SK-N-SH treated with all-trans-retinoic acid at 6 μM for 48 hours (cell line): Measurements from ENCODE around the gene PCMTD2.

ENCODE experiments used
- ATAC-seq: fragments of 200-7000 bp; cut with Tn5 transposase; 3 replicates; pipeline ENCODE4 v1.9.1; 2020; ENCODE audit warnings: mild to moderate bottlenecking, moderate library complexity
- ARNTL ChIP-seq: fragments of 450-650 bp; formaldehyde crosslinking; IDR thresholded peaks from 2 replicates; pipeline ENCODE4 v1.5.0; 2020; ENCODE audit warnings: low read depth, mild to moderate bottlenecking, moderate library complexity, borderline replicate concordance
- BACH2 ChIP-seq: fragments of 250-450 bp; sonication (Bioruptor Pico); IDR thresholded peaks from 2 replicates; pipeline ENCODE4 v1.9.0; 2021; ENCODE audit warnings: mild to moderate bottlenecking, borderline replicate concordance
- CSDC2 ChIP-seq: fragments of 250-450 bp; sonication (Bioruptor Pico); IDR thresholded peaks from 2 replicates; pipeline ENCODE4 v1.5.0; 2020; ENCODE audit warnings: mild to moderate bottlenecking, moderate library complexity
- ESRRG ChIP-seq: fragments of 250-450 bp; sonication (Bioruptor Pico); IDR thresholded peaks from 2 replicates; pipeline ENCODE4 v1.6.1; 2021; ENCODE audit warnings: mild to moderate bottlenecking
- ISL1 ChIP-seq: fragments of 250-450 bp; sonication (Bioruptor Pico); IDR thresholded peaks from 2 replicates; pipeline ENCODE4 v2.1.2; 2022; ENCODE audit warnings: mild to moderate bottlenecking, moderate library complexity
- OSR1 ChIP-seq: fragments of 250-450 bp; sonication (Bioruptor Pico); IDR thresholded peaks from 2 replicates; pipeline ENCODE4 v1.8.0; 2022; ENCODE audit warnings: moderate library complexity, mild to moderate bottlenecking, inconsistent platforms
- PPARA ChIP-seq: fragments of 250-450 bp; sonication (Bioruptor Pico); IDR thresholded peaks from 2 replicates; pipeline ENCODE4 v1.5.0; 2020; ENCODE audit warnings: mild to moderate bottlenecking, borderline replicate concordance
- TCF4 ChIP-seq: fragments of 250-450 bp; sonication (Bioruptor Pico); IDR thresholded peaks from 2 replicates; pipeline ENCODE4 v1.8.0; 2021; ENCODE audit warnings: mild to moderate bottlenecking, moderate library complexity, borderline replicate concordance
- TOX ChIP-seq: fragments of 250-450 bp; sonication (Bioruptor Pico); IDR thresholded peaks from 2 replicates; pipeline ENCODE4 v1.8.0; 2021; ENCODE audit warnings: mild to moderate bottlenecking, moderate library complexity, borderline replicate concordance
- ZFP3 ChIP-seq: fragments of 250-450 bp; sonication (Bioruptor Pico); IDR thresholded peaks from 2 replicates; pipeline ENCODE4 v1.5.0; 2020; ENCODE audit warnings: mild to moderate bottlenecking, moderate library complexity
- ZFP30 ChIP-seq: fragments of 450-650 bp; formaldehyde crosslinking; IDR thresholded peaks from 2 replicates; pipeline ENCODE4 v1.5.0; 2022; ENCODE audit warnings: mild to moderate bottlenecking, moderate library complexity
- ZNF565 ChIP-seq: fragments of 450-650 bp; formaldehyde crosslinking; conservative IDR thresholded peaks from 2 replicates; pipeline ENCODE4 v1.5.0; 2020; ENCODE audit warnings: low read depth, mild to moderate bottlenecking, moderate library complexity
- ZNF70 ChIP-seq: fragments of 450-650 bp; formaldehyde crosslinking; IDR thresholded peaks from 2 replicates; pipeline ENCODE4 v1.5.0; 2020; ENCODE audit warnings: mild to moderate bottlenecking, moderate library complexity
- ZNF8 ChIP-seq: fragments of 450-650 bp; formaldehyde crosslinking; IDR thresholded peaks from 2 replicates; pipeline ENCODE4 v1.5.0; 2020; ENCODE audit warnings: mild to moderate bottlenecking, moderate library complexity
- TF ChIP-seq, protein P1 (sequence below): fragments of 250-450 bp; sonication (Bioruptor Pico); IDR thresholded peaks from 2 replicates; pipeline ENCODE4 v1.5.1; 2021; ENCODE audit warnings: mild to moderate bottlenecking, moderate library complexity
- TF ChIP-seq, protein P2 (sequence below): fragments of 250-450 bp; sonication (Bioruptor Pico); IDR thresholded peaks from 2 replicates; pipeline ENCODE4 v1.5.0; 2020; ENCODE audit warnings: mild to moderate bottlenecking, moderate library complexity
- TF ChIP-seq, protein P3 (sequence below): fragments of 250-450 bp; sonication (Bioruptor Pico); IDR thresholded peaks from 2 replicates; pipeline ENCODE4 v1.8.0; 2020; ENCODE audit warnings: mild to moderate bottlenecking, moderate library complexity, borderline replicate concordance
- TF ChIP-seq, protein P4 (sequence below): fragments of 250-450 bp; sonication (Bioruptor Pico); IDR thresholded peaks from 2 replicates; pipeline ENCODE4 v1.5.1; 2020; ENCODE audit warnings: low read depth, mild to moderate bottlenecking, moderate library complexity

PCMTD2 gene

DNA sequence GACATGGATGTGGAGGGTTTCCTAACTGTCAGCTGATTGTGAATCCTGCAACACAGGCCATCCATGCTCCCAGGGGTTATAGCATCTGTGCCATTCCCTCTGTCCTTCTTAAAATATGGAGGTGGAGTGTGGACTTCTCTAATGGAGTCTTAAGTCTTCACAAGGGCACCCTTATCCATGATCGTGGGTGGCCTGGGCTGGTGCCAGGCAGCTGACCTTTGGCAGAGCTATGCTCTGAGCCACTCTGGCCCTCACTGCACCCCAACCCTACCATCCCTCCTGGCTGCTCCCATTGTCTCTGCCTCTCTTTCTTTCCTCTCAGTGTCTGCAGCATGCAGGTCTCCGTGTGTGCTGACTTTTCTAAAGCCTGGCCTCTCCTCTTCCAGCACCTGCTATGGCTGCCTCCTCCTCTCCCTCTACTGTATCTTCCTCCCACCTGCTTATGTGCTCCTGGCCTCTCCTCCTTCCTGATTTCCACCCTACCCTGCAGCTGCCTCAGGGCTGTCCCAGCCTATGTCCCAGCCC lies 11.2 kb upstream of the PCMTD2 start:
- ATAC-seq, result no peak
- TF ChIP-seq ZNF8 (CRISPR knock-in tag), result no peak
- TF ChIP-seq, all 23 proteins: peak for 0

DNA sequence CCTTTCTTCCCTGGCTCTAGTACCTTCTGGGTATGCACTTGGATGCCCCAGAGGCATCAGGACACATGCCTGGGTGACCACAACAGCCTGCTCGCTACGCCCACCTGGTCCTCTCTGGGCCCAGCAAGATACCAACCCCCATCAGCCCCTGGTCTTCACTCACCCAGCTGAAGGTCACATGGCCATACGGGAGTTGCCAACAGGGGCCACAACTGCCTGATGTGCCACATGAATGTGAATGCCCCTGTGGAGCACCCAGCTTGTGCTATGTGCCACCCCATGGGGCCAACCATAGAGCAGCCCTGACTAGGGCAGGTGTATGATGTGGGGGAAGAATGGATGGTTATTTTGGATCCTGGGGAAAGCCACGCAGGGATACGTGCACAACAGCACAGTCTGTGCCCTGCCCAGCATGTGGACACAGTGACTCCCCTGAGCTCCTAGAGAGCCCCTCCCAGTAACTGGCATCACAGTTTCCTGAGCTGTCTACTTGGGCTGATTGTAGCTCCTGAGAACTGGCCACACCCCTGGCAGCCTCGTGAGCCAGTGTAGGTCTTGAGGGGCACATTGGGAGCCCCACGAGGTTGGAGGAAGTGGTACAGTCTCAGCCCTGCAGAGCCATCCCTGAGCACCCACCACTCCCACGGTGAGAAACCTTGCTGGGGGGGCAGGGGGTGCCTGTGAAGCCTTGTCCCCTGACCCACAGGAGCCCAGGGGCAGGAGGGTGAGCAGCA lies 10.5 kb upstream of the PCMTD2 start:
- no peak for ATAC-seq
- no peak for TF ChIP-seq OSR1 (CRISPR knock-in tag)
- TF ChIP-seq, protein P1, sequence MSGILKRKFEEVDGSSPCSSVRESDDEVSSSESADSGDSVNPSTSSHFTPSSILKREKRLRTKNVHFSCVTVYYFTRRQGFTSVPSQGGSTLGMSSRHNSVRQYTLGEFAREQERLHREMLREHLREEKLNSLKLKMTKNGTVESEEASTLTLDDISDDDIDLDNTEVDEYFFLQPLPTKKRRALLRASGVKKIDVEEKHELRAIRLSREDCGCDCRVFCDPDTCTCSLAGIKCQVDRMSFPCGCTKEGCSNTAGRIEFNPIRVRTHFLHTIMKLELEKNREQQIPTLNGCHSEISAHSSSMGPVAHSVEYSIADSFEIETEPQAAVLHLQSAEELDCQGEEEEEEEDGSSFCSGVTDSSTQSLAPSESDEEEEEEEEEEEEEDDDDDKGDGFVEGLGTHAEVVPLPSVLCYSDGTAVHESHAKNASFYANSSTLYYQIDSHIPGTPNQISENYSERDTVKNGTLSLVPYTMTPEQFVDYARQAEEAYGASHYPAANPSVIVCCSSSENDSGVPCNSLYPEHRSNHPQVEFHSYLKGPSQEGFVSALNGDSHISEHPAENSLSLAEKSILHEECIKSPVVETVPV (CRISPR knock-in tag), result no peak
- no peak for TF ChIP-seq ZNF8 (CRISPR knock-in tag)
- no peak for TF ChIP-seq CSDC2 (CRISPR knock-in tag)
- TF ChIP-seq PPARA (CRISPR knock-in tag), result no peak
- no peak for TF ChIP-seq ARNTL (CRISPR knock-in tag)
- TF ChIP-seq ZNF70 (CRISPR knock-in tag), result no peak
- TF ChIP-seq, protein P2, sequence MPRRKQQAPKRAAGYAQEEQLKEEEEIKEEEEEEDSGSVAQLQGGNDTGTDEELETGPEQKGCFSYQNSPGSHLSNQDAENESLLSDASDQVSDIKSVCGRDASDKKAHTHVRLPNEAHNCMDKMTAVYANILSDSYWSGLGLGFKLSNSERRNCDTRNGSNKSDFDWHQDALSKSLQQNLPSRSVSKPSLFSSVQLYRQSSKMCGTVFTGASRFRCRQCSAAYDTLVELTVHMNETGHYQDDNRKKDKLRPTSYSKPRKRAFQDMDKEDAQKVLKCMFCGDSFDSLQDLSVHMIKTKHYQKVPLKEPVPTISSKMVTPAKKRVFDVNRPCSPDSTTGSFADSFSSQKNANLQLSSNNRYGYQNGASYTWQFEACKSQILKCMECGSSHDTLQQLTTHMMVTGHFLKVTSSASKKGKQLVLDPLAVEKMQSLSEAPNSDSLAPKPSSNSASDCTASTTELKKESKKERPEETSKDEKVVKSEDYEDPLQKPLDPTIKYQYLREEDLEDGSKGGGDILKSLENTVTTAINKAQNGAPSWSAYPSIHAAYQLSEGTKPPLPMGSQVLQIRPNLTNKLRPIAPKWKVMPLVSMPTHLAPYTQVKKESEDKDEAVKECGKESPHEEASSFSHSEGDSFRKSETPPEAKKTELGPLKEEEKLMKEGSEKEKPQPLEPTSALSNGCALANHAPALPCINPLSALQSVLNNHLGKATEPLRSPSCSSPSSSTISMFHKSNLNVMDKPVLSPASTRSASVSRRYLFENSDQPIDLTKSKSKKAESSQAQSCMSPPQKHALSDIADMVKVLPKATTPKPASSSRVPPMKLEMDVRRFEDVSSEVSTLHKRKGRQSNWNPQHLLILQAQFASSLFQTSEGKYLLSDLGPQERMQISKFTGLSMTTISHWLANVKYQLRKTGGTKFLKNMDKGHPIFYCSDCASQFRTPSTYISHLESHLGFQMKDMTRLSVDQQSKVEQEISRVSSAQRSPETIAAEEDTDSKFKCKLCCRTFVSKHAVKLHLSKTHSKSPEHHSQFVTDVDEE (CRISPR knock-in tag), result no peak

DNA sequence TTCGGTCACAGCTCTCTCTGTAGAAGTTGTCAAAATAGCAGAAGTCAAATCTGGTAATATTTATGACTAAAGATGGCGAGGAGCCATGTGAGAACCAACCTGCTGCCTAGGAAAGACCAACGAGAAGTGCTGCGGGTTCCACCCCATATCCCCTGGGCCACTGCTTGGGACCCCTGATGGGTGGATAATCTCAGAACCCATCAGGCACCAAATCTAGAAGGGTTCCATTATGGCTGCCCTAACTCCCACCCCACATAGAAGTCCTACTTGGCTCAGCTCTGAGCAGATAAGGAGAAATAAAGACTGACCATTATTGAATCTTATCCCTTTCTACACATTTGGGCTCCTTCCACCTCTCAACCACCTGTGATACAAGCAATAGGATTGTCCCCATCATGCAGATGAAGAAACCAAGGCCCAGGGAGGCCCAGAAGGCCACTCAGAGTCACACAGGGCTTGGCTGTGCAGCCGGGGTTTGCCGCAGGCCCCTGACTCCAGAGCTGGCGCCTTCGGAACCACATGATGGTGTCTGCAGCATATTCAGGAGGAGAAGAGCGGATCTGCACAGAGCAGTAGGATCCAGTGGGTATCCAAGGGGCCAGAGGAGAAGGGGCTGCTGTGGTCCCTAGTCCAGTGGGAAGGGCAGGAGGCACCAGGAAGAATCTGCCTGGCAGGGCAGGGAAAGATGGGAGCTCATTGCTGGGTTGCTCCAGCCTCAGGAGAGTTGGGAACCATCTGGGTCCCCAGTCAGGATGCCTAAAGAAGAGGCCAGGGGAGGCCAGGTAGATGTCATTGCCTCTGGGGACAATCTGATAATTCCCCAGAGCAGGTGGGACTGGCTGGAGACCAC lies 9.6 kb upstream of the PCMTD2 start:
- ATAC-seq, result no peak
- TF ChIP-seq ZNF565 (no peak), ISL1 (CRISPR knock-in tag) (no peak), ESRRG (CRISPR knock-in tag) (no peak), BACH2 (CRISPR knock-in tag) (no peak), ZFP30 (CRISPR knock-in tag) (no peak)
- TF ChIP-seq, protein P3, sequence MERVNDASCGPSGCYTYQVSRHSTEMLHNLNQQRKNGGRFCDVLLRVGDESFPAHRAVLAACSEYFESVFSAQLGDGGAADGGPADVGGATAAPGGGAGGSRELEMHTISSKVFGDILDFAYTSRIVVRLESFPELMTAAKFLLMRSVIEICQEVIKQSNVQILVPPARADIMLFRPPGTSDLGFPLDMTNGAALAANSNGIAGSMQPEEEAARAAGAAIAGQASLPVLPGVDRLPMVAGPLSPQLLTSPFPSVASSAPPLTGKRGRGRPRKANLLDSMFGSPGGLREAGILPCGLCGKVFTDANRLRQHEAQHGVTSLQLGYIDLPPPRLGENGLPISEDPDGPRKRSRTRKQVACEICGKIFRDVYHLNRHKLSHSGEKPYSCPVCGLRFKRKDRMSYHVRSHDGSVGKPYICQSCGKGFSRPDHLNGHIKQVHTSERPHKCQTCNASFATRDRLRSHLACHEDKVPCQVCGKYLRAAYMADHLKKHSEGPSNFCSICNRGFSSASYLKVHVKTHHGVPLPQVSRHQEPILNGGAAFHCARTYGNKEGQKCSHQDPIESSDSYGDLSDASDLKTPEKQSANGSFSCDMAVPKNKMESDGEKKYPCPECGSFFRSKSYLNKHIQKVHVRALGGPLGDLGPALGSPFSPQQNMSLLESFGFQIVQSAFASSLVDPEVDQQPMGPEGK (CRISPR knock-in tag), result no peak

DNA sequence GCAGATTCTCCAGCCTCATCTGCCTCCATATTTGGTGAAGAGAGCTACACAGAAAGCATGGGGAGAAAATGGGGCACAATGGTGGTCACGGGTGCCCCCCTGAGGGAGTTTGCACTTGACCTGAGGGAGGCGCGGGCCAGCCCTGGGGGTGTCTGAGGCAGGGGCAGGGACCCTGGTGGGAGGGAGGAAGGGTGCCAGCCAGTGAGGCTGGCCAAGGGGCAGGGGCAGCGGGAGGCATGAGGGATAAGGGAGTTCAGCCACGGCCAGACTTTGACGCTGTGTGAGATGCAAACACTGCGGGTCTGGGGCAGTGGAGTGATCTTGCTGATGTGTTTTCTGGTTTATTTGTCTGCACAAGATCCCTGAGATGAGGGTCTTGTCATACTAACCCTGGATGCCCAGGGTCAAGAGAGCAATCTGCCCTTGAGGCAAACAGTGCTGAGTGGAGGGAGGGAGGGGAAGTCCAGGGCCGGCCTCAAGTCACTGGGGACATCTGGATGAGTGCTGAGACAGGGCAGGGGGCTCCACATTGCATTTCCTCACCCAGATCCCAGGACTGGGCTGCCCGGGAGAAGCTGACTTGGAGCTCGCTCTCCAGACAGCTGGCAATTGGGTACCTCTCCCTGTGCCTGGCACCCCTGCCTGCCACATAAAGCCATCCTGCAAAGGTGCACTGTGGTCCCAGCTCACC lies 8.8 kb upstream of the PCMTD2 start:
- ATAC-seq, result no peak
- TF ChIP-seq TOX (CRISPR knock-in tag) (no peak), ISL1 (CRISPR knock-in tag) (no peak), CSDC2 (CRISPR knock-in tag) (no peak), ZNF70 (CRISPR knock-in tag) (no peak), ZFP3 (CRISPR knock-in tag) (no peak), ZNF8 (CRISPR knock-in tag) (no peak), TCF4 (CRISPR knock-in tag) (no peak)
- TF ChIP-seq, protein P2 (CRISPR knock-in tag), result no peak
- TF ChIP-seq, protein P3 (CRISPR knock-in tag), result no peak
- TF ChIP-seq, protein P4, sequence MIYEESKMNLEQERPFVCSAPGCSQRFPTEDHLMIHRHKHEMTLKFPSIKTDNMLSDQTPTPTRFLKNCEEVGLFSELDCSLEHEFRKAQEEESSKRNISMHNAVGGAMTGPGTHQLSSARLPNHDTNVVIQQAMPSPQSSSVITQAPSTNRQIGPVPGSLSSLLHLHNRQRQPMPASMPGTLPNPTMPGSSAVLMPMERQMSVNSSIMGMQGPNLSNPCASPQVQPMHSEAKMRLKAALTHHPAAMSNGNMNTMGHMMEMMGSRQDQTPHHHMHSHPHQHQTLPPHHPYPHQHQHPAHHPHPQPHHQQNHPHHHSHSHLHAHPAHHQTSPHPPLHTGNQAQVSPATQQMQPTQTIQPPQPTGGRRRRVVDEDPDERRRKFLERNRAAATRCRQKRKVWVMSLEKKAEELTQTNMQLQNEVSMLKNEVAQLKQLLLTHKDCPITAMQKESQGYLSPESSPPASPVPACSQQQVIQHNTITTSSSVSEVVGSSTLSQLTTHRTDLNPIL (CRISPR knock-in tag), result no peak
- TF ChIP-seq, protein P1 (CRISPR knock-in tag), result no peak
